Caco-2 (cell line): ENCODE data around the gene EXD3. TPM values are rescaled to one million over a fixed set of nuclear protein-coding genes. Genes with fewer than 3 reads are reported as not detected.

Source experiments
- BruUV-seq: library from RNA; stranded (reverse); fragments of 400-500 nt; replicated peaks from 2 replicates; lab custom pipeline; 2021; lab: Mats Ljungman, UMichigan
- CTCF ChIA-PET: fragments of 300-600 bp; sonication (Branson Sonifier 250); formaldehyde crosslinking; loops from one replicate; lab custom pipeline; 2022; ENCODE audit warnings: antibody characterized with exemption; lab: Charles Lee
- POLR2A ChIA-PET: fragments of 300-600 bp; sonication (Branson Sonifier 250); formaldehyde crosslinking; loops from one replicate; lab custom pipeline; 2022; ENCODE audit warnings: antibody characterized with exemption; lab: Charles Lee
- DNase-seq, 2 experiments: peaks; one replicate each; pipeline versions ENCODE4 v3.0.0 to v3.0.0-alpha.2; 2020 to 2022
- H3K27me3 ChIP-seq: replicated peaks from 2 replicates; pipeline ENCODE4 v1.6.0; 2011; ENCODE audit warnings: low read length; ENCODE audit not compliant: control insufficient read depth, insufficient read depth
- H3K36me3 ChIP-seq: 2 replicates; pipeline ENCODE4 v1.5.1; 2011; ENCODE audit warnings: low read length; ENCODE audit not compliant: control insufficient read depth, insufficient read depth
- H3K4me1 ChIP-seq: fragments of 250-450 bp; sonication (Bioruptor Pico); 2 replicates; pipeline ENCODE4 v1.5.1; 2020; ENCODE audit warnings: mild to moderate bottlenecking
- H3K4me3 ChIP-seq: 2 replicates; pipeline ENCODE4 v1.5.1; 2011; ENCODE audit warnings: low read depth, mild to moderate bottlenecking, control low read depth, low read length
- H3K9me3 ChIP-seq: fragments of 250-450 bp; sonication (Bioruptor Pico); 2 replicates; pipeline ENCODE4 v1.5.1; 2020; ENCODE audit warnings: mild to moderate bottlenecking, moderate library complexity
- H3K27ac Mint-ChIP-seq: one replicate; pipeline ENCODE4 v1.8.0; 2022; ENCODE audit warnings: mixed read lengths; ENCODE audit not compliant: unreplicated experiment
- H3K27me3 Mint-ChIP-seq: one replicate; pipeline ENCODE4 v1.8.0; 2022; ENCODE audit warnings: mixed read lengths; ENCODE audit not compliant: insufficient read depth, unreplicated experiment
- H3K36me3 Mint-ChIP-seq: one replicate; pipeline ENCODE4 v1.8.0; 2022; ENCODE audit warnings: mild to moderate bottlenecking, mixed read lengths; ENCODE audit not compliant: insufficient read depth, unreplicated experiment
- H3K4me1 Mint-ChIP-seq: one replicate; pipeline ENCODE4 v1.8.0; 2022; ENCODE audit warnings: low read depth, mixed read lengths; ENCODE audit not compliant: unreplicated experiment
- H3K4me3 Mint-ChIP-seq: one replicate; pipeline ENCODE4 v1.8.0; 2022; ENCODE audit warnings: mild to moderate bottlenecking, moderate library complexity, mixed read lengths; ENCODE audit not compliant: unreplicated experiment
- H3K9me3 Mint-ChIP-seq: one replicate; pipeline ENCODE4 v1.8.0; 2022; ENCODE audit warnings: mixed read lengths; ENCODE audit not compliant: unreplicated experiment
- intact Hi-C: fragments of 100-400 bp; cut with micrococcal nuclease; formaldehyde crosslinking; loops from one replicate; pipeline ENCODE4 v1.10.0; 2022; ENCODE audit not compliant: unreplicated experiment
- total RNA-seq: library from RNA; stranded (reverse); gene quantifications from 2 replicates; pipeline ENCODE4 v1.2.3, GENCODE V29; 2022
- TF ChIP-seq, protein P1 (sequence below), 2 experiments: fragments of 200-600 bp in 1 of 2; IDR thresholded peaks; 1 replicate in 1 of 2; 2 replicates in 1 of 2; pipeline versions ENCODE4 v1.5.1 to v1.8.0; 2011 to 2022; ENCODE audit warnings: antibody characterized with exemption in 1 of 2, control low read depth in 1 of 2, inconsistent platforms in 1 of 2, low read depth in 1 of 2, low read length in 1 of 2, mild to moderate bottlenecking in 1 of 2, moderate library complexity in 1 of 2; ENCODE audit not compliant: insufficient read depth in 1 of 2, severe bottlenecking in 1 of 2, unreplicated experiment in 1 of 2

Gene EXD3
- total RNA-seq, 1 experiment from 2014 or later = 10.9 TPM

DNA sequence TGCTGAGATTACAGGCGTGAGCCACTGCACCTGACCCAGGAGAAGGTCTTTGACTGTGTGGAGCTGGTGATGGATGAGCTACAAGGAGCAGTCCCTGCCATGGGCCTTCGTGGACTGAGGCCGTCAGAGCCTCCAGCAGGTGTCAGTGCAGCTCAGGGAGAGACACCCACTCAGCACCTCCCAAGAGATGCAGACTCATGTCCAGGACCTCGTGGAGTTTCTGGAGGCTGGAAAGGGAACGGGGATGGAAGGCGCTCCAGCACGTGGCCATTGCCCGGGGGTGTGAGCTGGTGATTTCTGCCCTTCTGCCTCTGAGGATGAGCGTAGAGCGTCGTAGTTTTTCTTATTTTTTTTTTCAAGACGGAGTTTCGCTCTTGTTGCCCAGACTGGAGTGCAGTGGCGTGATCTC is 136.0 kb downstream of the EXD3 start:
- ChIA-PET POLR2A (interaction anchor here (0.5 to 1.1 kb wide), 4 partner anchors 13 to 265 kb away, joined by 3 to 6 read pairs (median 3); partner anchors contain the start of genes MRPL41, NRARP and TUBB4B), CTCF (interaction anchor here (0.5 to 1.6 kb wide), 21 partner anchors 12 to 265 kb away, joined by 3 to 15 read pairs (median 4); partner anchors contain the start of genes ENTPD8, EXD3, MAN1B1 and MRPL41)
- peaks cover 8% of the 10 kb centered on the region for H3K36me3 Mint-ChIP-seq
- H3K4me3 Mint-ChIP-seq = no peak overlapping the region
- TF ChIP-seq, protein P1, sequence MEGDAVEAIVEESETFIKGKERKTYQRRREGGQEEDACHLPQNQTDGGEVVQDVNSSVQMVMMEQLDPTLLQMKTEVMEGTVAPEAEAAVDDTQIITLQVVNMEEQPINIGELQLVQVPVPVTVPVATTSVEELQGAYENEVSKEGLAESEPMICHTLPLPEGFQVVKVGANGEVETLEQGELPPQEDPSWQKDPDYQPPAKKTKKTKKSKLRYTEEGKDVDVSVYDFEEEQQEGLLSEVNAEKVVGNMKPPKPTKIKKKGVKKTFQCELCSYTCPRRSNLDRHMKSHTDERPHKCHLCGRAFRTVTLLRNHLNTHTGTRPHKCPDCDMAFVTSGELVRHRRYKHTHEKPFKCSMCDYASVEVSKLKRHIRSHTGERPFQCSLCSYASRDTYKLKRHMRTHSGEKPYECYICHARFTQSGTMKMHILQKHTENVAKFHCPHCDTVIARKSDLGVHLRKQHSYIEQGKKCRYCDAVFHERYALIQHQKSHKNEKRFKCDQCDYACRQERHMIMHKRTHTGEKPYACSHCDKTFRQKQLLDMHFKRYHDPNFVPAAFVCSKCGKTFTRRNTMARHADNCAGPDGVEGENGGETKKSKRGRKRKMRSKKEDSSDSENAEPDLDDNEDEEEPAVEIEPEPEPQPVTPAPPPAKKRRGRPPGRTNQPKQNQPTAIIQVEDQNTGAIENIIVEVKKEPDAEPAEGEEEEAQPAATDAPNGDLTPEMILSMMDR (IDR thresholded peaks at IDR 0.05; ENCODE audit: insufficient read depth in 1 of 2, low read depth in 1 of 2, low read length in 1 of 2, severe bottlenecking in 1 of 2, unreplicated experiment in 1 of 2) = peak; percentile 75 to 84
- H3K4me1 ChIP-seq = no peaks in the 10 kb centered on the region
- H3K36me3 ChIP-seq = no peaks in the 10 kb centered on the region
- no peaks in the 10 kb centered on the region for H3K9me3 Mint-ChIP-seq
- H3K4me1 Mint-ChIP-seq = no peaks in the 10 kb centered on the region
- no peak overlapping the region for H3K4me3 ChIP-seq
- H3K9me3 ChIP-seq = no peaks in the 10 kb centered on the region
- no peaks in the 10 kb centered on the region for H3K27me3 ChIP-seq
- no peaks in the 10 kb centered on the region for H3K27me3 Mint-ChIP-seq
- H3K27ac Mint-ChIP-seq = peak overlapping the region; percentile 9
- intact Hi-C loops = loop anchor here (1.0 to 2.0 kb wide), 2 partner anchors 120 to 158 kb away; no protein-coding TSS in a partner anchor
- BruUV-seq = no TSS peak
- DNase-seq = peak; percentile 83 to 89

DNA sequence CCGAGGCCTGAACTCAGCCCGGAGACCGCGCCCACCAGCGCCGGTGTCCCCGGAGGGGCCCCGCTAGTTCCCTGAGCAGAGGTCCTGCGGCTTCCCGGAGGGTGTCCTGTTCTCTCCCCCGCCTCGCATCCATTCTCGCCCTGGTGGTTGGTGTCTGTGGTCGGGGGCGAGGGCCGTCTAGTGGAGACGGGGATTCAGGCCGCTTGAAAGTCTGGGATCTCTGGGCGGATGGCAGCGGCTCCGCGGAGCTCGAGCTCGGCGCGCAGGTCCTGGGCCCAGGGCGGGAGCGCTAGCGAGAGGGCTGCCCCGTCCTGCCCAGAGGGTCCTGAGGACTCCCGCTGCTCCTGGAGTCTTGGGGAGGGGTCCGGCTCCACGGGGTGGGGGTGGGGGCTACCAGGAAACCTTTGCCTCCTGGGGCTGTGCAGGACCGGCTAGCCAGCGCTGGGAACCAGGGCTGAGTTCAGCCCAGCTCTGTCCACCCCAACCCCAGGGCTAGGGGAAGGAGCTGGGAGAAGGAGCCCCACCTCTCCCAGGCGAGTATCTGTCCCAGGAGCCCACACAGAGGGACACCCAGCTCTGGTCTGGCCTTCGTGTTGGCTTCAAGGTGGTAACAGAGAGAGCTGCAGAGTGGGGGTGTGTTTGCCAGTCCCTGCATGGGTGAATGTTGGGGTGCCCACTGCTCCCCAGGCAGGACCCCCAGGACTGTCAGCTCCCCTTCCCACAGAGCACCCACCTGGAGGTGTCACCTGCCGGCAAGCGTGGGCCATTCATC is 141.4 kb downstream of the EXD3 start:
- intact Hi-C loops = no loop called here
- H3K4me1 ChIP-seq = no peaks in the 10 kb centered on the region
- 0 out of 2 replicates have a peak, but pooled peaks cover 6% of the 10 kb centered on the region for H3K9me3 ChIP-seq
- Mint-ChIP-seq H3K4me1 (no peaks in the 10 kb centered on the region), H3K36me3 (peaks cover 13% of the 10 kb centered on the region), H3K27me3 (no peaks in the 10 kb centered on the region), H3K27ac (no peak overlapping the region), H3K4me3 (no peak overlapping the region), H3K9me3 (no peaks in the 10 kb centered on the region)
- no peak overlapping the region for H3K4me3 ChIP-seq
- CTCF ChIA-PET = no interaction called here
- POLR2A ChIA-PET = no interaction called here
- no TSS peak for BruUV-seq
- DNase-seq = no peak
- TF ChIP-seq, protein P1 (IDR thresholded peaks at IDR 0.05; ENCODE audit: insufficient read depth in 1 of 2, low read depth in 1 of 2, low read length in 1 of 2, severe bottlenecking in 1 of 2, unreplicated experiment in 1 of 2) = no peak
- no peaks in the 10 kb centered on the region for H3K27me3 ChIP-seq
- H3K36me3 ChIP-seq = no peaks in the 10 kb centered on the region; the same call in 1 of the 2 replicates

DNA sequence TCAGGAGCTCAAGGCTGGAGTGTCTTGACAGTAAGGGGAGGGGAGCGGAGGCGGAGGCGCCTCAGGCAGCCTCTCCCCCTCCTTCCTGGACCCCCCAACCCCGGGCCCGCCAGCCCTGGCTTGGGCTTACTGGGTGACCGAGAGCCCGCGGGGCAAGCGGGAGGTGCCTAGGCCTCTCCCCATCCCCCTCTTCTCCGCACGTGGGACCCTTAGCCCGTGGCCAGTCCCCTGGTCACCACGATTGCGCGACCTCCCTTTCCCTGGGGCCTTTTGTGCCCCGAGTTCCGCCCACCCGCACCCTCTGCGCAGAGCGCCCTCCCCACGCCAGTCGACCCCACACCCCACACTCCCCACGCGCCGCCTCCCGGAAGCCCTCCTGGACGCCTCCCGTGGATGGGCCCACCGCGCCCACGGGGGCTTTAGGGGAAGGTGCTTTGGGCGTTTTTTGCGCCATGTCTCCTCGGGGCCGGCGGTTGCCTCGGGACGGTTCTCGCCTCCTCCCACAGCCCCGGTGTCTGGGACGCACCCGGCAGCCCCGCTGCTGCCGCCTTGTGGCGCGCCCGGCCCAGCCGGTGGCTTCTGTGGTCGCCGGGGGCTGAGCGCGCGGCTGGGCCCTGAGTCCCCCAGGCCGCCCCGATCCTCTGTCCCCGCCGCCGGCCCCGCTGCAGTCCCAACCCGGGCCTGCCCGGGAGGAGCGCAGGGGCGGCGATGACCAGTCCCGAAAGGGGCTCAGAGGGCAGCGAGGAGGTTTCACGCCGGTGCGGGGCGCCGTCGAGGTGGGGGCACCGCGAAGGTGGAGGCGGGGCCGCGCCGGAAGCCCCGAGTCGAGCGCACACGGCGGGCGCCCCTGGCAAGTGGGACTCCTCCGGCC is 142.3 kb downstream of the EXD3 start:
- Mint-ChIP-seq H3K27me3 (no peaks in the 10 kb centered on the region), H3K4me3 (no peak overlapping the region), H3K27ac (no peak overlapping the region), H3K4me1 (no peaks in the 10 kb centered on the region), H3K9me3 (no peaks in the 10 kb centered on the region), H3K36me3 (peaks cover 15% of the 10 kb centered on the region)
- no TSS peak for BruUV-seq
- CTCF ChIA-PET = no interaction called here
- H3K4me1 ChIP-seq = no peaks in the 10 kb centered on the region
- H3K27me3 ChIP-seq = no peaks in the 10 kb centered on the region
- DNase-seq = no peak
- H3K36me3 ChIP-seq = no peaks in the 10 kb centered on the region; the same call in 1 of the 2 replicates
- no peak overlapping the region for H3K4me3 ChIP-seq
- H3K9me3 ChIP-seq = 0 out of 2 replicates have a peak, but pooled peaks cover 6% of the 10 kb centered on the region
- intact Hi-C loops = no loop called here
- TF ChIP-seq, protein P1 (IDR thresholded peaks at IDR 0.05; ENCODE audit: insufficient read depth in 1 of 2, low read depth in 1 of 2, low read length in 1 of 2, severe bottlenecking in 1 of 2, unreplicated experiment in 1 of 2) = no peak
- POLR2A ChIA-PET = no interaction called here
